K562 (cell line): ENCODE results near the gene CFAP251. TPM values are rescaled to one million over a fixed set of nuclear protein-coding genes. Genes with fewer than 3 reads are reported as not detected.

Source experiments
- ATAC-seq: fragments of 200-7000 bp; cut with Tn5 transposase; 3 replicates; pipeline ENCODE4 v1.9.1; 2020; ENCODE audit warnings: moderate library complexity
- BruUV-seq: library from RNA; stranded (reverse); fragments of 400-500 nt; replicated peaks from 2 replicates; lab custom pipeline; 2021; lab: Mats Ljungman, UMichigan
- CTCF ChIA-PET: fragments of 300-600 bp; formaldehyde crosslinking; extraction: SDS; loops from one replicate; lab custom pipeline; 2021; ENCODE audit warnings: low intra/inter-chr PET ratio; lab: Yijun Ruan, JAX
- POLR2A ChIA-PET: fragments of 300-600, 350-650 bp; sonication (Branson Sonifier 250); formaldehyde crosslinking; extraction: SDS; loops from one replicate; lab custom pipeline; 2021; ENCODE audit warnings: antibody characterized with exemption, inconsistent platforms; lab: Yijun Ruan, JAX
- DNase-seq, 4 experiments: peaks; one replicate each; pipeline versions ENCODE4 v3.0.0 to v3.0.0-alpha.2; 2011 to 2018; ENCODE audit warnings: low spot score in 3 of 4, mixed read lengths in 3 of 4; ENCODE audit errors: extremely low read depth in 1 of 4
- FAIRE-seq: peaks from 2 replicates; lab custom pipeline; 2011; peaks lifted over from hg19 to GRCh38; lab: Jason Lieb, UNC
- H2AFZ ChIP-seq: 2 replicates; pipeline ENCODE4 v1.6.0; 2011; ENCODE audit warnings: low read depth, low read length, control low read depth, inconsistent platforms
- H3K27ac ChIP-seq: fragments of 200-600 bp; 3 replicates; pipeline ENCODE4 v1.8.0; 2011; ENCODE audit warnings: low read depth, mild to moderate bottlenecking, control low read depth, inconsistent platforms, low read length, moderate library complexity, mixed read lengths; ENCODE audit errors: extremely low read depth
- H3K27me3 ChIP-seq, 2 experiments: fragments of 300-600 bp in 1 of 2; 2 replicates in 1 of 2; 3 replicates in 1 of 2; pipeline versions ENCODE4 v1.6.0 to v1.8.0; 2011; ENCODE audit warnings: inconsistent platforms in 2 of 2, low read length in 2 of 2, mild to moderate bottlenecking in 1 of 2, mixed read lengths in 1 of 2, moderate library complexity in 1 of 2; ENCODE audit not compliant: control insufficient read depth in 2 of 2, insufficient read depth in 2 of 2
- H3K36me3 ChIP-seq: fragments of 300-600 bp; 3 replicates; pipeline ENCODE4 v1.8.0; 2011; ENCODE audit warnings: mild to moderate bottlenecking, low read length, inconsistent platforms; ENCODE audit not compliant: control insufficient read depth, insufficient read depth
- H3K4me1 ChIP-seq, 2 experiments: fragments of 200-600 bp in 1 of 2; replicated peaks in 1 of 2; 2 replicates in 1 of 2; 3 replicates in 1 of 2; pipeline versions ENCODE4 v1.5.1 to v1.8.0; 2011; ENCODE audit warnings: inconsistent platforms in 2 of 2, low read length in 2 of 2, mild to moderate bottlenecking in 1 of 2, mixed read lengths in 1 of 2, moderate library complexity in 1 of 2; ENCODE audit not compliant: control insufficient read depth in 2 of 2, insufficient read depth in 2 of 2
- H3K4me2 ChIP-seq: 2 replicates; pipeline ENCODE4 v1.6.1; 2011; ENCODE audit warnings: low read length, control low read depth, inconsistent platforms, mixed read lengths; ENCODE audit not compliant: insufficient read depth
- H3K4me3 ChIP-seq: fragments of 200-600 bp; sonication (generic), shearing (Covaris generic); 2 replicates; pipeline ENCODE4 v1.5.1; 2016; ENCODE audit warnings: control low read depth, inconsistent platforms
- H3K79me2 ChIP-seq: fragments of 200-600 bp; 3 replicates; pipeline ENCODE4 v1.8.0; 2011; ENCODE audit warnings: low read length, inconsistent platforms; ENCODE audit not compliant: control insufficient read depth, insufficient read depth
- H3K9ac ChIP-seq, 2 experiments: 2 replicates each; pipeline versions ENCODE4 v1.6.0 to v1.6.1; 2011; ENCODE audit warnings: low read depth in 2 of 2, low read length in 2 of 2, control low read depth in 1 of 2, inconsistent platforms in 1 of 2, mild to moderate bottlenecking in 1 of 2, mixed read lengths in 1 of 2; ENCODE audit not compliant: insufficient read depth in 1 of 2
- H3K9me1 ChIP-seq: one replicate; pipeline ENCODE4 v1.6.0; 2011; ENCODE audit warnings: inconsistent platforms, mild to moderate bottlenecking, low read length, moderate library complexity; ENCODE audit not compliant: control insufficient read depth, insufficient read depth
- H3K9me3 ChIP-seq: replicated peaks from 2 replicates; pipeline ENCODE4 v1.5.1; 2011; ENCODE audit warnings: low read depth, low read length, inconsistent platforms; ENCODE audit not compliant: control insufficient read depth, insufficient read depth
- H4K20me1 ChIP-seq: replicated peaks from 2 replicates; pipeline ENCODE4 v1.6.1; 2011; ENCODE audit warnings: low read length, inconsistent platforms, mixed read lengths; ENCODE audit not compliant: control insufficient read depth, insufficient read depth
- BCLAF1 ChIP-seq, 2 experiments: fragments of 450-650 bp in 1 of 2; IDR thresholded peaks; 2 replicates each; pipeline ENCODE4 v1.6.1; 2011 to 2017; ENCODE audit warnings: low read depth in 2 of 2, antibody characterized with exemption in 1 of 2, borderline replicate concordance in 1 of 2, low read length in 1 of 2, mild to moderate bottlenecking in 1 of 2, mixed read lengths in 1 of 2; ENCODE audit not compliant: control insufficient read depth in 1 of 2
- CBFB ChIP-seq: sonication (generic); formaldehyde crosslinking; IDR thresholded peaks from 2 replicates; pipeline ENCODE4 v1.4.0; 2020; ENCODE audit warnings: mild to moderate bottlenecking, missing genetic modification reagents
- ESRRA ChIP-seq: fragments of 450-650 bp; IDR thresholded peaks from 2 replicates; pipeline ENCODE4 v1.6.1; 2014; ENCODE audit warnings: low read depth, mild to moderate bottlenecking, moderate library complexity, borderline replicate concordance
- PKNOX1 ChIP-seq: fragments of 450-650 bp; IDR thresholded peaks from 2 replicates; pipeline ENCODE4 v1.6.1; 2016
- POLR2B ChIP-seq: fragments of 450-650 bp; IDR thresholded peaks from 2 replicates; pipeline ENCODE4 v1.6.1; 2018; ENCODE audit warnings: low read depth; ENCODE audit not compliant: partially characterized antibody
- RBM17 ChIP-seq: fragments of 200-400 bp; formaldehyde crosslinking; IDR thresholded peaks from 2 replicates; pipeline ENCODE4 v1.6.1; 2017; ENCODE audit warnings: low read depth, mild to moderate bottlenecking, low read length, borderline replicate concordance
- RBM39 ChIP-seq: fragments of 200-400 bp; formaldehyde crosslinking; optimal IDR thresholded peaks from 2 replicates; pipeline ENCODE3; 2018; ENCODE audit warnings: low read depth, low read length
- SRSF7 ChIP-seq: fragments of 200-400 bp; formaldehyde crosslinking; optimal IDR thresholded peaks from 2 replicates; pipeline ENCODE3; 2017; ENCODE audit warnings: mild to moderate bottlenecking, low read depth, low read length
- WHSC1 ChIP-seq: IDR thresholded peaks from one replicate; pipeline ENCODE4 v1.6.1; 2012; ENCODE audit warnings: low read length, control low read depth, inconsistent platforms
- WGBS: fragments of 100-300 bp; shearing (Covaris generic); methylation state at CpG from one replicate; pipeline ENCODE4 v1.1.6; 2016; ENCODE audit warnings: low coverage, mixed read lengths; ENCODE audit not compliant: insufficient coverage; ENCODE audit errors: missing lambda C conversion rate; 5-methylcytosine and 5-hydroxymethylcytosine counted together
- in situ Hi-C: fragments of 300-500 bp; cut with MboI; formaldehyde crosslinking; loops from 4 replicates; pipeline ENCODE4 v1.15.0; 2018; ENCODE audit warnings: inconsistent platforms, mixed read lengths
- intact Hi-C: fragments of 100-400 bp; cut with micrococcal nuclease; formaldehyde crosslinking; loops from 2 replicates; pipeline ENCODE4 v1.14.2; 2022
- polyA plus RNA-seq, 8 experiments: library from polyadenylated mRNA; depleted of rRNA in 4 of 8; stranded (reverse) in 5 of 8; unstranded in 3 of 8; fragments of >200 nt; fragmentation: Nextera tagmentation in 2 of 8; fragmentation: Illumina TruSeq in 1 of 8; extraction: Ambion mirVana in 2 of 8; extraction: Trizol in 1 of 8; gene quantifications; 2 replicates each; pipeline versions ENCODE4 v1.2.1 to v1.2.3, GENCODE V29; 2011 to 2014; ENCODE audit warnings: inconsistent platforms in 1 of 8, missing spikeins in 1 of 8
- total RNA-seq, 7 experiments: library from RNA; depleted of rRNA in 6 of 7; stranded (reverse); fragments of >200 nt in 6 of 7; fragmentation: Illumina TruSeq in 2 of 7; extraction: Trizol in 2 of 7; gene quantifications; 2 replicates each; pipeline versions ENCODE4 v1.2.1 to v1.2.3, GENCODE V29; 2011 to 2021; ENCODE audit warnings: low replicate concordance in 1 of 7
- TF ChIP-seq, protein P1 (sequence below): fragments of 250-450 bp; sonication (Bioruptor Pico); IDR thresholded peaks from 2 replicates; pipeline ENCODE4 v1.9.0; 2021; ENCODE audit warnings: mild to moderate bottlenecking, inconsistent platforms
- TF ChIP-seq, protein P2 (sequence below): fragments of 450-650 bp; IDR thresholded peaks from 2 replicates; pipeline ENCODE4 v1.6.1; 2016; ENCODE audit warnings: mild to moderate bottlenecking

CFAP251 gene
- total and polyA plus RNA-seq, 9 of the 15 experiments (the other 6 are each of a cell fraction or from before 2014, with no cell fraction given) = 16.6 to 31.0 (median 19.1) TPM

- H3K79me2 ChIP-seq = no peaks in the 10 kb centered on the region
- no peak overlapping the region for H3K9ac ChIP-seq
- intact Hi-C loops (no loop called here), in situ Hi-C loops (no loop called here)
- ATAC-seq (no peak), FAIRE-seq (no peak), DNase-seq (no peak)
- ChIA-PET POLR2A (no interaction called here), CTCF (no interaction called here)
- H4K20me1 ChIP-seq = no peaks in the 10 kb centered on the region
- BruUV-seq = no TSS peak
- H3K9me3 ChIP-seq = no peaks in the 10 kb centered on the region
- peaks cover 46% of the 10 kb centered on the region for H3K36me3 ChIP-seq
- H3K4me1 ChIP-seq = peaks cover 0 to 4% of the 10 kb centered on the region in 2 experiments; a peak in 2 of 5 replicates
- no peak overlapping the region for H3K4me3 ChIP-seq
- no peaks in the 10 kb centered on the region for H3K27me3 ChIP-seq
- H2AFZ ChIP-seq = no peak overlapping the region
- H3K4me2 ChIP-seq = no peak overlapping the region
- WGBS = 70% methylated on average over 9 of the region's 9 CpGs
- H3K9me1 ChIP-seq = no peaks in the 10 kb centered on the region
- no peak overlapping the region for H3K27ac ChIP-seq
- TF ChIP-seq PKNOX1 (no peak), SRSF7 (no peak), CBFB (CRISPR knock-in tag) (no peak), BCLAF1 (IDR thresholded peaks at IDR 0.05; ENCODE audit: borderline replicate concordance in 1 of 2, control insufficient read depth in 1 of 2, low read depth in 2 of 2, low read length in 1 of 2) (no peak), POLR2B (no peak), RBM39 (no peak), RBM17 (no peak), WHSC1 (no peak), ESRRA (no peak)
- TF ChIP-seq, protein P1, sequence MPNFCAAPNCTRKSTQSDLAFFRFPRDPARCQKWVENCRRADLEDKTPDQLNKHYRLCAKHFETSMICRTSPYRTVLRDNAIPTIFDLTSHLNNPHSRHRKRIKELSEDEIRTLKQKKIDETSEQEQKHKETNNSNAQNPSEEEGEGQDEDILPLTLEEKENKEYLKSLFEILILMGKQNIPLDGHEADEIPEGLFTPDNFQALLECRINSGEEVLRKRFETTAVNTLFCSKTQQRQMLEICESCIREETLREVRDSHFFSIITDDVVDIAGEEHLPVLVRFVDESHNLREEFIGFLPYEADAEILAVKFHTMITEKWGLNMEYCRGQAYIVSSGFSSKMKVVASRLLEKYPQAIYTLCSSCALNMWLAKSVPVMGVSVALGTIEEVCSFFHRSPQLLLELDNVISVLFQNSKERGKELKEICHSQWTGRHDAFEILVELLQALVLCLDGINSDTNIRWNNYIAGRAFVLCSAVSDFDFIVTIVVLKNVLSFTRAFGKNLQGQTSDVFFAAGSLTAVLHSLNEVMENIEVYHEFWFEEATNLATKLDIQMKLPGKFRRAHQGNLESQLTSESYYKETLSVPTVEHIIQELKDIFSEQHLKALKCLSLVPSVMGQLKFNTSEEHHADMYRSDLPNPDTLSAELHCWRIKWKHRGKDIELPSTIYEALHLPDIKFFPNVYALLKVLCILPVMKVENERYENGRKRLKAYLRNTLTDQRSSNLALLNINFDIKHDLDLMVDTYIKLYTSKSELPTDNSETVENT = no peak
- TF ChIP-seq, protein P2, sequence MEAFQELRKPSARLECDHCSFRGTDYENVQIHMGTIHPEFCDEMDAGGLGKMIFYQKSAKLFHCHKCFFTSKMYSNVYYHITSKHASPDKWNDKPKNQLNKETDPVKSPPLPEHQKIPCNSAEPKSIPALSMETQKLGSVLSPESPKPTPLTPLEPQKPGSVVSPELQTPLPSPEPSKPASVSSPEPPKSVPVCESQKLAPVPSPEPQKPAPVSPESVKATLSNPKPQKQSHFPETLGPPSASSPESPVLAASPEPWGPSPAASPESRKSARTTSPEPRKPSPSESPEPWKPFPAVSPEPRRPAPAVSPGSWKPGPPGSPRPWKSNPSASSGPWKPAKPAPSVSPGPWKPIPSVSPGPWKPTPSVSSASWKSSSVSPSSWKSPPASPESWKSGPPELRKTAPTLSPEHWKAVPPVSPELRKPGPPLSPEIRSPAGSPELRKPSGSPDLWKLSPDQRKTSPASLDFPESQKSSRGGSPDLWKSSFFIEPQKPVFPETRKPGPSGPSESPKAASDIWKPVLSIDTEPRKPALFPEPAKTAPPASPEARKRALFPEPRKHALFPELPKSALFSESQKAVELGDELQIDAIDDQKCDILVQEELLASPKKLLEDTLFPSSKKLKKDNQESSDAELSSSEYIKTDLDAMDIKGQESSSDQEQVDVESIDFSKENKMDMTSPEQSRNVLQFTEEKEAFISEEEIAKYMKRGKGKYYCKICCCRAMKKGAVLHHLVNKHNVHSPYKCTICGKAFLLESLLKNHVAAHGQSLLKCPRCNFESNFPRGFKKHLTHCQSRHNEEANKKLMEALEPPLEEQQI = no peak
These were observed 46.6 kb downstream of the CFAP251 start for GRCh38 chr12:121964813-121965643.
